G401 (cell line): ENCODE measurements around the gene OSM. TPM values are rescaled to one million over a fixed set of nuclear protein-coding genes. Genes with fewer than 3 reads are reported as not detected.
"Not testable (repeated sequence)": the region's sequence is repeated elsewhere in the genome, so short reads cannot be mapped to it uniquely, and the experiment has no call there.

Source experiments
- DNase-seq: peaks from one replicate; pipeline ENCODE4 v3.0.0-alpha.2; 2015; ENCODE audit warnings: low spot score
- in situ Hi-C: cut with HindIII; loops from 2 replicates; pipeline ENCODE4 v1.10.0; 2016; ENCODE audit warnings: low sequenced_read_pairs, mixed read lengths
- total RNA-seq: library from RNA; depleted of rRNA; stranded (reverse); fragments of >200 nt; shearing (Covaris generic); gene quantifications from 2 replicates; pipeline ENCODE4 v1.2.3, GENCODE V29; 2014; rRNA removed

The OSM gene
- total RNA-seq, 1 experiment from 2014 or later: not detected

- in situ Hi-C loops: no loop called here
- DNase-seq: no peak
Observed at GRCh38 chr22:30220338-30221012, 46.2 kb downstream of the OSM start.

- in situ Hi-C loops: no loop called here
Observed at GRCh38 chr22:30219668-30220278, 46.9 kb downstream of the OSM start.

GRCh38 chr22:30219049-30219654 lies 47.5 kb downstream of the OSM start:
- in situ Hi-C loops: no loop called here
- no peak for DNase-seq

More at GRCh38 chr22:30219668-30220278, 46.9 kb downstream of the OSM start:
- DNase-seq: no peak

GRCh38 chr22:30217698-30218560 lies 48.7 kb downstream of the OSM start:
- in situ Hi-C loops: no loop called here
- DNase-seq: peak; percentile 66

- DNase-seq: no peak
- in situ Hi-C loops: no loop called here
Observed at GRCh38 chr22:30216710-30217109, 49.9 kb downstream of the OSM start.

- DNase-seq, in situ Hi-C loops: not testable (repeated sequence)
Observed at GRCh38 chr22:30216272-30216671, 50.4 kb downstream of the OSM start.

- no peak for DNase-seq
- in situ Hi-C loops: no loop called here
Observed at GRCh38 chr22:30214703-30215407, 51.8 kb downstream of the OSM start.

GRCh38 chr22:30212996-30213441 lies 53.6 kb downstream of the OSM start:
- no peak for DNase-seq
- in situ Hi-C loops: no loop called here

Other genes with a start within 250 kb of the OSM start
- gene HORMAD2, start 186.4 kb downstream of the OSM start, total RNA-seq: 9.0 TPM in 1 of 2 replicates, not detected in the other
- 24.5 and 36.5 TPM in 2 replicates for gene LIF, start 20.1 kb downstream of the OSM start, total RNA-seq
- gene CASTOR1, start 22.7 kb upstream of the OSM start, total RNA-seq: 9.8 and 11.3 TPM in 2 replicates
- gene TBC1D10A, start 60.1 kb upstream of the OSM start, total RNA-seq: 12.8 and 31.0 TPM in 2 replicates
- gene SF3A1, start 90.0 kb upstream of the OSM start, total RNA-seq: 16.5 and 25.5 TPM in 2 replicates
- gene CCDC157, start 90.2 kb upstream of the OSM start, total RNA-seq: 1.8 and 2.9 TPM in 2 replicates
- gene RNF215, start 120.6 kb upstream of the OSM start, total RNA-seq: 20.5 and 23.2 TPM in 2 replicates
- 13.1 and 15.8 TPM in 2 replicates for gene SEC14L2, start 130.2 kb upstream of the OSM start, total RNA-seq
- gene MTFP1, start 158.9 kb upstream of the OSM start, total RNA-seq: 79.7 and 96.7 TPM in 2 replicates
- gene SEC14L3, start 205.2 kb upstream of the OSM start, total RNA-seq: not detected in 2 replicates
- gene SEC14L4, start 238.8 kb upstream of the OSM start, total RNA-seq: not detected in 2 replicates